ENCODE results near the gene TUBA1B. TPM values are rescaled to one million over a fixed set of nuclear protein-coding genes. Genes with fewer than 3 reads are reported as not detected.
"Not testable (repeated sequence)": the region's sequence is repeated elsewhere in the genome, so short reads cannot be mapped to it uniquely, and the experiment has no call there.

The TUBA1B gene
- total and polyA plus RNA-seq, 2 of the 13 experiments (the other 11 are each of a cell fraction or from before 2014, with no cell fraction given), result 1,275 to 1,353 TPM

GRCh38 chr12:49129332-49130150 is 1.7 kb downstream of the TUBA1B start (continued):
- TF ChIP-seq PPARG (CRISPR knock-in tag; conservative IDR thresholded peaks at IDR 0.05) (no peak), TP53 (CRISPR knock-in tag; conservative IDR thresholded peaks at IDR 0.05) (0 out of 2 replicates have a peak, but pooled peaks have one; percentile 11), ZNF605 (CRISPR knock-in tag; IDR thresholded peaks at IDR 0.05) (no peak), KLF6 (CRISPR knock-in tag; IDR thresholded peaks at IDR 0.05) (no peak), ZNF235 (CRISPR knock-in tag; IDR thresholded peaks at IDR 0.05; ENCODE audit: borderline replicate concordance) (no peak), ZSCAN20 (CRISPR knock-in tag; IDR thresholded peaks at IDR 0.05; ENCODE audit: borderline replicate concordance) (peak; percentile 11; the same call in 1 of the 2 replicates), ZNF451 (CRISPR knock-in tag; IDR thresholded peaks at IDR 0.05) (no peak), LCORL (IDR thresholded peaks at IDR 0.05) (no peak), LCORL (CRISPR knock-in tag; IDR thresholded peaks at IDR 0.05) (peak; percentile 1; the same call in 1 of the 2 replicates), RBM22 (optimal IDR thresholded peaks at IDR 0.05; ENCODE audit: low read length) (peak; percentile 11), TFAP4 (IDR thresholded peaks at IDR 0.05; ENCODE audit: borderline replicate concordance, low read depth) (no peak)
- TF ChIP-seq, protein P1, sequence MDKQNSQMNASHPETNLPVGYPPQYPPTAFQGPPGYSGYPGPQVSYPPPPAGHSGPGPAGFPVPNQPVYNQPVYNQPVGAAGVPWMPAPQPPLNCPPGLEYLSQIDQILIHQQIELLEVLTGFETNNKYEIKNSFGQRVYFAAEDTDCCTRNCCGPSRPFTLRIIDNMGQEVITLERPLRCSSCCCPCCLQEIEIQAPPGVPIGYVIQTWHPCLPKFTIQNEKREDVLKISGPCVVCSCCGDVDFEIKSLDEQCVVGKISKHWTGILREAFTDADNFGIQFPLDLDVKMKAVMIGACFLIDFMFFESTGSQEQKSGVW (CRISPR knock-in tag; IDR thresholded peaks at IDR 0.05; ENCODE audit: borderline replicate concordance), result 0 out of 2 replicates have a peak, but pooled peaks have one; percentile 31
- TF ChIP-seq, protein P2, sequence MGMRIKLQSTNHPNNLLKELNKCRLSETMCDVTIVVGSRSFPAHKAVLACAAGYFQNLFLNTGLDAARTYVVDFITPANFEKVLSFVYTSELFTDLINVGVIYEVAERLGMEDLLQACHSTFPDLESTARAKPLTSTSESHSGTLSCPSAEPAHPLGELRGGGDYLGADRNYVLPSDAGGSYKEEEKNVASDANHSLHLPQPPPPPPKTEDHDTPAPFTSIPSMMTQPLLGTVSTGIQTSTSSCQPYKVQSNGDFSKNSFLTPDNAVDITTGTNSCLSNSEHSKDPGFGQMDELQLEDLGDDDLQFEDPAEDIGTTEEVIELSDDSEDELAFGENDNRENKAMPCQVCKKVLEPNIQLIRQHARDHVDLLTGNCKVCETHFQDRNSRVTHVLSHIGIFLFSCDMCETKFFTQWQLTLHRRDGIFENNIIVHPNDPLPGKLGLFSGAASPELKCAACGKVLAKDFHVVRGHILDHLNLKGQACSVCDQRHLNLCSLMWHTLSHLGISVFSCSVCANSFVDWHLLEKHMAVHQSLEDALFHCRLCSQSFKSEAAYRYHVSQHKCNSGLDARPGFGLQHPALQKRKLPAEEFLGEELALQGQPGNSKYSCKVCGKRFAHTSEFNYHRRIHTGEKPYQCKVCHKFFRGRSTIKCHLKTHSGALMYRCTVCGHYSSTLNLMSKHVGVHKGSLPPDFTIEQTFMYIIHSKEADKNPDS (CRISPR knock-in tag; IDR thresholded peaks at IDR 0.05), result 0 out of 2 replicates have a peak, but pooled peaks have one; percentile 0

DNA sequence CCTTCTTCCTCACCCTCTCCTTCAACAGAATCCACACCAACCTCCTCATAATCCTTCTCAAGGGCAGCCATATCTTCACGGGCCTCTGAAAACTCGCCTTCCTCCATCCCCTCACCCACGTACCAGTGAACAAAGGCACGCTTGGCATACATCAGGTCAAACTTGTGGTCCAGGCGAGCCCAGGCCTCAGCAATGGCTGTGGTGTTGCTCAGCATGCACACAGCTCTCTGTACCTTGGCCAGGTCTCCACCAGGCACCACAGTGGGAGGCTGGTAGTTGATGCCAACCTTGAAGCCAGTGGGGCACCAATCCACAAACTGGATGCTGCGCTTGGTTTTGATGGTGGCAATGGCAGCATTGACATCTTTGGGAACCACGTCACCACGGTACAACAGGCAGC is 3.2 kb downstream of the TUBA1B start:
- H3K27ac ChIP-seq (ENCODE audit: extremely low read length, insufficient read depth, low read length); CTCF ChIA-PET (ENCODE audit: low intra/inter-chr PET ratio, low total read pairs); POLR2A ChIA-PET; H3K9me3 ChIP-seq (ENCODE audit: low read length); H2AFZ ChIP-seq (ENCODE audit: low read length); H3K4me2 ChIP-seq (ENCODE audit: low read depth, low read length); in situ Hi-C loops (cut with HindIII; ENCODE audit: extremely low pct_ligation_motif_present, low pct_unique_long_range_greater_than_20kb); DNase-seq (ENCODE audit: low spot score); ATAC-seq; H3K9ac ChIP-seq (ENCODE audit: insufficient read depth, low read depth, low read length); H3K27me3 ChIP-seq (ENCODE audit: control insufficient read depth in 1 of 2, insufficient read depth in 2 of 2, low read length in 2 of 2); H3K4me3 ChIP-seq (replicated peaks in 1 of 3; ENCODE audit: insufficient read depth in 1 of 3, low read depth in 2 of 3, low read length in 3 of 3); BruUV-seq (replicated peaks); FAIRE-seq: not testable (repeated sequence)
- H4K20me1 ChIP-seq (ENCODE audit: insufficient read depth, low read length), result peaks cover 17% of the 10 kb centered on the region
- WGBS (ENCODE audit: low lambda C conversion rate), result 100% methylated on average over 5 of the region's 8 CpGs
- H3K36me3 ChIP-seq (replicated peaks in 1 of 2; ENCODE audit: control insufficient read depth in 1 of 2, insufficient read depth in 2 of 2, low read length in 2 of 2), result peaks cover 7 to 23% of the 10 kb centered on the region in 2 experiments
- peaks cover 33% of the 10 kb centered on the region for H3K4me1 ChIP-seq (ENCODE audit: insufficient read depth, low read length)
- H3K79me2 ChIP-seq (ENCODE audit: insufficient read depth, low read length), result peaks cover 19% of the 10 kb centered on the region
- intact Hi-C loops (cut with micrococcal nuclease; ENCODE audit: unreplicated experiment), result loop anchor here (10.0 kb wide), 1 partner anchor 1897 kb away; the partner anchor contains the start of gene SLC11A2
